OCI-LY7 (cell line): ENCODE results near the gene NNT. TPM values are rescaled to one million over a fixed set of nuclear protein-coding genes. Genes with fewer than 3 reads are reported as not detected.

Experiments used
- BruUV-seq: library from RNA; stranded (reverse); fragments of 400-500 nt; replicated peaks from 2 replicates; lab custom pipeline; 2021; lab: Mats Ljungman, UMichigan
- CTCF ChIA-PET: fragments of 300-600 bp; sonication (Branson Sonifier 250); formaldehyde crosslinking; loops from one replicate; lab custom pipeline; 2022; ENCODE audit warnings: antibody characterized with exemption; ENCODE audit not compliant: unreplicated experiment; lab: Charles Lee
- POLR2A ChIA-PET: fragments of 300-600 bp; sonication (Branson Sonifier 250); formaldehyde crosslinking; loops from one replicate; lab custom pipeline; 2022; ENCODE audit warnings: antibody characterized with exemption; lab: Charles Lee
- DNase-seq: peaks from one replicate; pipeline ENCODE4 v3.0.0-alpha.2; 2015; ENCODE audit warnings: low spot score
- H2AFZ ChIP-seq: fragments of 200-600 bp; sonication (generic), shearing (Covaris generic); 2 replicates; pipeline ENCODE4 v1.6.1; 2014; ENCODE audit warnings: mild to moderate bottlenecking, antibody characterized with exemption, low read length, moderate library complexity
- H3K27ac ChIP-seq: fragments of 200-600 bp; sonication (generic); 2 replicates; pipeline ENCODE4 v1.5.1; 2014; ENCODE audit warnings: mixed run types, low read depth, mild to moderate bottlenecking, moderate library complexity, low read length, inconsistent platforms; ENCODE audit not compliant: poor library complexity, severe bottlenecking
- H3K36me3 ChIP-seq: fragments of 200-600 bp; sonication (generic); 2 replicates; pipeline ENCODE4 v1.6.1; 2014; ENCODE audit warnings: mild to moderate bottlenecking, antibody characterized with exemption, low read length, moderate library complexity, mixed read lengths; ENCODE audit not compliant: insufficient read depth
- H3K4me1 ChIP-seq: fragments of 200-600 bp; sonication (generic); 2 replicates; pipeline ENCODE4 v1.5.1; 2014; ENCODE audit warnings: mild to moderate bottlenecking, low read length; ENCODE audit not compliant: insufficient read depth, poor library complexity, severe bottlenecking
- H3K4me2 ChIP-seq: fragments of 200-600 bp; sonication (generic); 2 replicates; pipeline ENCODE4 v1.6.1; 2014; ENCODE audit warnings: mild to moderate bottlenecking, low read length
- H3K4me3 ChIP-seq: fragments of 200-600 bp; sonication (generic); 2 replicates; pipeline ENCODE4 v1.5.1; 2014; ENCODE audit warnings: mild to moderate bottlenecking, low read depth, low read length; ENCODE audit not compliant: poor library complexity, severe bottlenecking
- H3K79me2 ChIP-seq: fragments of 200-600 bp; sonication (generic); 2 replicates; pipeline ENCODE4 v1.6.1; 2016; ENCODE audit warnings: low read depth, mild to moderate bottlenecking, low read length, moderate library complexity, mixed read lengths; ENCODE audit not compliant: insufficient read depth
- H3K9me2 ChIP-seq: fragments of 200-600 bp; sonication (generic); 2 replicates; pipeline ENCODE4 v1.6.1; 2016; ENCODE audit warnings: mild to moderate bottlenecking, low read length, mixed read lengths; ENCODE audit not compliant: insufficient read depth
- H3K9me3 ChIP-seq: fragments of 200-600 bp; sonication (generic); 2 replicates; pipeline ENCODE4 v1.6.1; 2014; ENCODE audit warnings: mild to moderate bottlenecking, mixed run types, low read length, mixed read lengths
- H4K20me1 ChIP-seq: fragments of 200-600 bp; sonication (generic); 2 replicates; pipeline ENCODE4 v1.6.1; 2014; ENCODE audit warnings: mild to moderate bottlenecking, antibody characterized with exemption, low read length, moderate library complexity, mixed read lengths; ENCODE audit not compliant: insufficient read depth
- EZH2phosphoT487 ChIP-seq: fragments of 200-600 bp; sonication (generic); IDR thresholded peaks from 2 replicates; pipeline ENCODE4 v1.6.1; 2018; ENCODE audit warnings: low read depth, borderline replicate concordance, mild to moderate bottlenecking, mixed run types, antibody characterized with exemption, low read length, moderate library complexity, mixed read lengths
- intact Hi-C: fragments of 100-400 bp; cut with micrococcal nuclease; formaldehyde crosslinking; loops from one replicate; pipeline ENCODE4 v1.10.0; 2022; ENCODE audit not compliant: unreplicated experiment
- total RNA-seq, 2 experiments: library from RNA; depleted of rRNA in 1 of 2; stranded (reverse); fragments of >200 nt in 1 of 2; shearing (Covaris generic) in 1 of 2; gene quantifications; 2 replicates each; pipeline ENCODE4 v1.2.3, GENCODE V29; 2014 to 2022
- TF ChIP-seq, protein P1 (sequence below): fragments of 200-600 bp; sonication (generic); conservative IDR thresholded peaks from 2 replicates; pipeline ENCODE4 v1.5.1; 2014; ENCODE audit warnings: mild to moderate bottlenecking, antibody characterized with exemption, low read length, moderate library complexity, mixed read lengths

NNT gene
- total RNA-seq, 2 experiments from 2014 or later: 33.6 to 98.3 TPM

DNA sequence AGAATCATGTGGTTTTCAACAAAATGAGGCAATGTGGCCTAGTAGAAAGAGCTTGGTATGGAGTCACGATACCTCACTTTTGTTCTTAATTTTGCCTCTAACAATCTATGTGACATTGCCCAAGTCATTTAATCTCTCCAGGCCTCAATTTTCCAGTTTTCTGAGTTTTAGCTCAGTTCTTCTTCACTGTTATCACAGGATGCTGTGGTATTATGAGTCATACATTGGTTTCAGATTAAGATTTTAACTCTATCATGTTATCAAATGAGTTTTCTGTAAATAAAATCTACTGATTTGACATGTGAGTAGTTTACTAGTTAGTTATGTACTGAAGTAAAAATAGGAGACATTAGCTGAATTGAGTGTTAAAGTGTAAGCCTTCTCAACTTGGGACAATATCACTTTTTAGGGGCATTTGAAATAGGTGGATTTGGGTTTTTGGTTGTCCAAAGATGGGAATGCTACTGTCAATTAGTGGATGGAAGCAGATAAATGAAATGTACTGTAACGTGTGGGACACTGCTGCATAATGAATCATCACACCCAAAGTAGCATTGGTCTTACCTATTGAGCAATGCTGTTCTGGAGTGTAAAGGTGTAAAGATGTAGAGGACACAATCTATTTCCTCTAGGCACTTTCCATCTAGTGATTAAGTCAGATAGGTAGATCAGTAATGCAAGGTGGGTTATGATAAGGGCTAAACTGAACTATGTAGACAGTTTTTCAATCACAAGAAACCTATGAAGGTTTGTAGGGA, 73.3 kb downstream of the NNT start:
- no peak overlapping the region for H3K4me2 ChIP-seq
- no peaks in the 10 kb centered on the region for H3K9me2 ChIP-seq
- H4K20me1 ChIP-seq: no peaks in the 10 kb centered on the region
- no peak overlapping the region for H3K4me3 ChIP-seq
- ChIA-PET POLR2A (interaction anchor here (1.0 to 1.3 kb wide), 2 partner anchors 11 to 27 kb away, joined by 3 to 4 read pairs; no protein-coding TSS in a partner anchor), CTCF (no interaction called here)
- no peaks in the 10 kb centered on the region for H3K4me1 ChIP-seq
- intact Hi-C loops: no loop called here
- peaks cover 22% of the 10 kb centered on the region; the same call in 1 of the 2 replicates for H3K36me3 ChIP-seq
- no peak overlapping the region for H3K27ac ChIP-seq
- no peak overlapping the region for H2AFZ ChIP-seq
- no TSS peak for BruUV-seq
- H3K9me3 ChIP-seq: no peaks in the 10 kb centered on the region
- TF ChIP-seq EZH2phosphoT487: no peak
- TF ChIP-seq, protein P1, sequence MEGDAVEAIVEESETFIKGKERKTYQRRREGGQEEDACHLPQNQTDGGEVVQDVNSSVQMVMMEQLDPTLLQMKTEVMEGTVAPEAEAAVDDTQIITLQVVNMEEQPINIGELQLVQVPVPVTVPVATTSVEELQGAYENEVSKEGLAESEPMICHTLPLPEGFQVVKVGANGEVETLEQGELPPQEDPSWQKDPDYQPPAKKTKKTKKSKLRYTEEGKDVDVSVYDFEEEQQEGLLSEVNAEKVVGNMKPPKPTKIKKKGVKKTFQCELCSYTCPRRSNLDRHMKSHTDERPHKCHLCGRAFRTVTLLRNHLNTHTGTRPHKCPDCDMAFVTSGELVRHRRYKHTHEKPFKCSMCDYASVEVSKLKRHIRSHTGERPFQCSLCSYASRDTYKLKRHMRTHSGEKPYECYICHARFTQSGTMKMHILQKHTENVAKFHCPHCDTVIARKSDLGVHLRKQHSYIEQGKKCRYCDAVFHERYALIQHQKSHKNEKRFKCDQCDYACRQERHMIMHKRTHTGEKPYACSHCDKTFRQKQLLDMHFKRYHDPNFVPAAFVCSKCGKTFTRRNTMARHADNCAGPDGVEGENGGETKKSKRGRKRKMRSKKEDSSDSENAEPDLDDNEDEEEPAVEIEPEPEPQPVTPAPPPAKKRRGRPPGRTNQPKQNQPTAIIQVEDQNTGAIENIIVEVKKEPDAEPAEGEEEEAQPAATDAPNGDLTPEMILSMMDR: no peak
- no peak for DNase-seq
- H3K79me2 ChIP-seq: no peaks in the 10 kb centered on the region

DNA sequence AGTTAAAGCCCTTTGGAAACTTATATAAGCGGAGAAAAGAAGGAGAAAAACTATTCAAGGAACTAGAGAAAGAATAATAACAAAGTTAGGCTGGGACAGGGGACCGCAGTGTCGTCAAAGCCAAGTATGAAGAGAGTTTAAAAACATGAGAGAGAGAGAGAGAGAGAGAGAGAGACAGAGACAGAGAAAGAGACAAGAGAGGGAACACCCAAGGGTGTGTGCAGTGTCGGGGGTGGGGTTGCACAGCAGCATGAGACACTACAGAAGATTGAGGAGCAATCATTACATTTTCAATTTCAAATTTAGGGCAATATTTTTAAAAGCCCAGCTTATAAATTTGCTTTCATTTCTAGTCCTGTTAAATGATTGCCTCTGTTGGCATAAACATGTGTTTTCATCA, 74.3 kb downstream of the NNT start:
- intact Hi-C loops: no loop called here
- no peak for TF ChIP-seq EZH2phosphoT487
- TF ChIP-seq, protein P1: no peak
- Histone ChIP-seq H3K4me1 (no peaks in the 10 kb centered on the region), H3K79me2 (no peaks in the 10 kb centered on the region), H4K20me1 (no peaks in the 10 kb centered on the region), H3K9me2 (no peaks in the 10 kb centered on the region), H3K4me2 (no peak overlapping the region), H3K27ac (no peak overlapping the region), H2AFZ (no peak overlapping the region), H3K9me3 (no peaks in the 10 kb centered on the region), H3K36me3 (peaks cover 27% of the 10 kb centered on the region), H3K4me3 (no peak overlapping the region)
- ChIA-PET CTCF (no interaction called here), POLR2A (interaction anchor here (0.6 kb wide), 1 partner anchor 32 kb away, joined by 5 read pairs; no protein-coding TSS in a partner anchor)
- DNase-seq: no peak
- no TSS peak for BruUV-seq

DNA sequence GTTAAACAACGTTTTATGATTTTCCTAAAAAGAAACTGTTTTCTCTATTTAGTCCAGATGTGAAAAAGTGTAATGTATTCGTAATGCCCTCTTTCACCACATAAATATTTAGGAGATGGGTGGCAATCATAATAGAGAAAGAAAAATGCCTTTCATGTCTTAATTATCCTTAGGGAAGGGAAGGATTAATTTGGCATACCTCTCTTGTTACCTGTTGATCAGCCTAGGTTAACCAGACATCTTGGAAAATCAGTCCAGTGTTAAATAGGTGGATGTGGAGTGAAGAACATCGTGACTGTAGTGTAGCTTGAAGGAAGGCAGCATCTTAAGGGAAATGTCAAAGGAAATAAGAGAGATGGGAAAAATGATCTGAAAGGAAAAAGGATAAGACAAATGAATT, 76.2 kb downstream of the NNT start:
- H2AFZ ChIP-seq: no peak overlapping the region
- no peak for DNase-seq
- no peaks in the 10 kb centered on the region for H3K9me3 ChIP-seq
- no peaks in the 10 kb centered on the region for H3K4me1 ChIP-seq
- no peaks in the 10 kb centered on the region for H3K79me2 ChIP-seq
- H3K27ac ChIP-seq: no peak overlapping the region
- peaks cover 33% of the 10 kb centered on the region for H3K36me3 ChIP-seq
- no peaks in the 10 kb centered on the region for H3K9me2 ChIP-seq
- H4K20me1 ChIP-seq: no peaks in the 10 kb centered on the region
- intact Hi-C loops: no loop called here
- TF ChIP-seq EZH2phosphoT487: no peak
- TF ChIP-seq, protein P1: no peak
- no TSS peak for BruUV-seq
- H3K4me2 ChIP-seq: no peak overlapping the region
- ChIA-PET CTCF (no interaction called here), POLR2A (no interaction called here)
- no peak overlapping the region for H3K4me3 ChIP-seq
